ENCODE data around the gene SKP2.

SKP2 gene

DNA sequence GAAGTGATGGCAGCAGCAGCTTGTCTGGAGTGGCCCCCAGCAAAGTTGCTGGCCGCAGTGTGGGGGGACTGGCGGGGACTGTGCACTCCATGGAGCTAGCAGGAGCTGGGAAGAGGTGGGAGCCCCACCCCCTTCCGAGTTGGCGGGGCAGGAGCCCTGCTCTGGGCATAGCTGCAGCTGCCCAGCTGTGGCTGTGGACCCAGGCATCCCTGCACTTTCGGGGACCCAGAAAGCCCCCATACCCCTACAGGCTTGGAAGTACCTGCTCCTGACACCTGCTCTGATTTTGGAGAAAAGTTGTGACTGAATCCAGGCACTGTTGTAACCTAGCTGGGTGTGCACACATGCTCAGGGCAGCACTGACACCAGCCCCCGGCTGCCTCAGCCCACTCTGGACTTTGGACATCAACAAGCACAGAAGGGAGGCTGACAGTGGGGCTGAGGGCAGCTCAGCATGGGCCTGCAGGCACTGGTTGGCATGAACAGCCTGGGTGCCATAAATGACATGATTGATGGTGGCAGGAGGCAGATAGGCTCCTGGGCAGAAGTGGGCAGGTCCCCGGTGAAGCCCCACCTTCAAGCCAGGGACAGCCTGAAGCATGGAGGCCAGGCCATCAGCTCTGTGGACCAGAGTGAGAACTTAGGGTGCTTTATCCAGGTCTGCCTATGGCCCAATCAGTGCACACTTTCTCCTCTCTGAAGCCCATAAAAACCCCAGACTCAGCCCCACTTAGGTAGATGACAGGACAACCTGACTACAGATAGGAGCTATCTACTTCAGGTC, 12.8 kb upstream of the SKP2 start:
- H3K4me1 ChIP-seq (ENCODE audit: control insufficient read depth, insufficient read depth, low read length): no peaks in the 10 kb centered on the region
- no peak overlapping the region for H3K27ac ChIP-seq (ENCODE audit: low read depth, low read length)
- peaks cover 4% of the 10 kb centered on the region; the same call in 1 of the 2 replicates for H3K9me3 ChIP-seq (ENCODE audit: control insufficient read depth, insufficient read depth, low read depth, low read length)
- peaks cover 2% of the 10 kb centered on the region for H3K36me3 ChIP-seq (ENCODE audit: control insufficient read depth, insufficient read depth, low read length)
- H3K27me3 ChIP-seq (ENCODE audit: control insufficient read depth, insufficient read depth, low read length): no peaks in the 10 kb centered on the region
- no peak overlapping the region for H3K9ac ChIP-seq (ENCODE audit: low read length)
- no peak overlapping the region for H3K4me3 ChIP-seq (ENCODE audit: low read depth, low read length)

DNA sequence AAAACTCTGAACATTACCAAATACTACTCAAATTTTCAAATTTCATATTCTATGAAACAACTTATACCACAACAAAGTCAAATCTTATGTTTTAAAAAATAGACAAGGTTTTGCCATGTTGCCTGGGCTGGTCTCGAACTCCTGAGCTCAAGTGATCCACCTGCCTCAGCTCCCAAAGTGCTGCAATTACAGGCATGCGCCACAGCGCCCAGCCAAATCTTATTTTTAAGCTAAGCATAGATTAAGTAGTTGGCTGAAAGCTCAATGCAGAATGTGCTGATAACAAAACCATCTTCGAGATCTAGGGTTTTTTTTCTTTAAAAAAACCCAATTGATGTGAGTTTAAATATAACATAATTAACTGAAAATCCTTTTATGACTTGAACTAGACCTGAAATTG, 6.6 kb upstream of the SKP2 start:
- Histone ChIP-seq H3K27me3 (ENCODE audit: control insufficient read depth, insufficient read depth, low read length) (no peaks in the 10 kb centered on the region), H3K27ac (ENCODE audit: low read depth, low read length) (no peak overlapping the region), H3K4me3 (ENCODE audit: low read depth, low read length) (no peak overlapping the region), H3K9me3 (ENCODE audit: control insufficient read depth, insufficient read depth, low read depth, low read length) (no peaks in the 10 kb centered on the region), H3K36me3 (ENCODE audit: control insufficient read depth, insufficient read depth, low read length) (peaks cover 2% of the 10 kb centered on the region; the same call in 1 of the 2 replicates), H3K9ac (ENCODE audit: low read length) (no peak overlapping the region), H3K4me1 (ENCODE audit: control insufficient read depth, insufficient read depth, low read length) (no peaks in the 10 kb centered on the region; the same call in 1 of the 2 replicates)

DNA sequence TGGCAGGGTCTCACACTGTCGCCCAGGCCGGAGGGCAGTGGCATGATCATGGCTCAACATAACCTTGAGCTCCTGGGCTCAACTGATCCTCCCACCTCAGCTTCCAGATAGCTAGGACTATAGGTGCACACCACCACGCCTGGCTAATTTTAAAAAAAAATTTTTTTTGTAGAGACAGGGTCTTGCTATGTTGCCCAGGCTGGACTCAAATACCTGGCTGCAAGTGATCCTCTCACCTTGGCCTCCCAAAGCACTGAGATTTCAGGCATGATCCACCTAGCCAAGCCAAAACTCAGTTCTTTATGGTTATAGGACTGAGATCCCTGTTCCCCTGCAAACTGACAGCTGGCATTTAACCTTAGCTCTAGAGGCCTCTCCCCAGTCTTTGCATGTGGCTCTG, 5.5 kb upstream of the SKP2 start:
- Histone ChIP-seq H3K9me3 (ENCODE audit: control insufficient read depth, insufficient read depth, low read depth, low read length) (no peaks in the 10 kb centered on the region), H3K9ac (ENCODE audit: low read length) (no peak overlapping the region), H3K4me1 (ENCODE audit: control insufficient read depth, insufficient read depth, low read length) (no peaks in the 10 kb centered on the region; the same call in 1 of the 2 replicates), H3K36me3 (ENCODE audit: control insufficient read depth, insufficient read depth, low read length) (peaks cover 2% of the 10 kb centered on the region; the same call in 1 of the 2 replicates), H3K27me3 (ENCODE audit: control insufficient read depth, insufficient read depth, low read length) (no peaks in the 10 kb centered on the region), H3K4me3 (ENCODE audit: low read depth, low read length) (no peak overlapping the region), H3K27ac (ENCODE audit: low read depth, low read length) (no peak overlapping the region)

DNA sequence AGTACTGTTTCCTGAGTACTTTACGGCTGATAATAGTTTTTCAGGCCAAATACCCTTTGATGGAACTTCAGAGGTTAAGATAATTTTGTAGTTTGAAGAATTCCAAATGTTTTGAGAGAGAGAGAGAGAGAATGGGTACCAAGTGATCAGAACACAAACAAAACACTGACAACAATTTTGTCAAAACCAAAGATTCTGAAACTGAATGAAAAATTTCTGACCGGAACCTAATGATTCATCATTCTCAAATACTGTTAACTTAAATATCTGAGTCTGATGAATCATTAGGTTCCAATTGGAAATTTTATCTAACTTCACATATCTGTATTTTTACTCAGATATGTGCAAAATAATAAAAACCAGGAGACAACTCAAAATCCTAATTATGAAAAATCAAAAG, 4.2 kb upstream of the SKP2 start:
- Histone ChIP-seq H3K36me3 (ENCODE audit: control insufficient read depth, insufficient read depth, low read length) (no peaks in the 10 kb centered on the region), H3K9me3 (ENCODE audit: control insufficient read depth, insufficient read depth, low read depth, low read length) (no peaks in the 10 kb centered on the region), H3K27ac (ENCODE audit: low read depth, low read length) (no peak overlapping the region), H3K27me3 (ENCODE audit: control insufficient read depth, insufficient read depth, low read length) (no peaks in the 10 kb centered on the region), H3K9ac (ENCODE audit: low read length) (no peak overlapping the region), H3K4me3 (ENCODE audit: low read depth, low read length) (no peak overlapping the region), H3K4me1 (ENCODE audit: control insufficient read depth, insufficient read depth, low read length) (no peaks in the 10 kb centered on the region; the same call in 1 of the 2 replicates)

DNA sequence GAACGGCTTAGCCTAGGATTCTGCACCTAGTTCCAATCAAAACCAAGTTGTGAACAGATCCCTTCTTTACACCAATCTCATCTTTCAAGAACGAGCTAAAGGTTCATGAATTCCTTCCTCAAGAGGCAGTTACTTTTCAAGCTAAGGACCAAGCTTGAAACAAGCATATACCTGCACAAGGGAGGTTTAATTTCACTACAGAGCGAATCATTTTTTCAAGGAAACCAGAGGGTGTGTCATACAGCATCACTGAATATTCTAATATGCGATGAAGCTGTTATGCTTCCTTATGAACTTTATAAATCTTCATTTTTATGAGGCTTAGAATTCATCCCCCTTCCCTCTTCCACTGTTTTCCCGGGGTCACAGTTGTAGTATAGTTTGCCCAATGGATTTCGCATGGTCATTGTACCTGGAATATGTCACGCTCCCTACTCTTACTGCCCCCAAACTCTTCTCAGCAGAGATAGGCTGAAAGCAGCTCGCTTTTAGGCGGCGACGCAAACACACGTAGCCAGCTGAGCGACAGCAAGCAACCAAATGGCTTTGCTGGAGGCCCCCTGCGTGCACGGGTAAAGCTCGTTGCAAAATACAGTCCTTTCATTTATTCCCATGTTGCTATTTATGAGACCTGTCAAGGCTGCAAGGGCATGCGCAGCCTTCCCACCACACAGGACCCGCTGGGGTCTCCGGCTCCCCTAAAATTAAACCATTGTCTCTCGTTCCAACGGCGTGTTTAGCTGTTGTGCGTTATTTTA, 1.1 kb upstream of the SKP2 start:
- Histone ChIP-seq H3K9me3 (ENCODE audit: control insufficient read depth, insufficient read depth, low read depth, low read length) (no peaks in the 10 kb centered on the region), H3K27me3 (ENCODE audit: control insufficient read depth, insufficient read depth, low read length) (no peaks in the 10 kb centered on the region), H3K4me1 (ENCODE audit: control insufficient read depth, insufficient read depth, low read length) (peaks cover 5% of the 10 kb centered on the region), H3K36me3 (ENCODE audit: control insufficient read depth, insufficient read depth, low read length) (peaks cover 20% of the 10 kb centered on the region), H3K9ac (ENCODE audit: low read length) (peak overlapping the region; percentile 72), H3K27ac (ENCODE audit: low read depth, low read length) (no peak overlapping the region), H3K4me3 (ENCODE audit: low read depth, low read length) (peak overlapping the region; percentile 94)

DNA sequence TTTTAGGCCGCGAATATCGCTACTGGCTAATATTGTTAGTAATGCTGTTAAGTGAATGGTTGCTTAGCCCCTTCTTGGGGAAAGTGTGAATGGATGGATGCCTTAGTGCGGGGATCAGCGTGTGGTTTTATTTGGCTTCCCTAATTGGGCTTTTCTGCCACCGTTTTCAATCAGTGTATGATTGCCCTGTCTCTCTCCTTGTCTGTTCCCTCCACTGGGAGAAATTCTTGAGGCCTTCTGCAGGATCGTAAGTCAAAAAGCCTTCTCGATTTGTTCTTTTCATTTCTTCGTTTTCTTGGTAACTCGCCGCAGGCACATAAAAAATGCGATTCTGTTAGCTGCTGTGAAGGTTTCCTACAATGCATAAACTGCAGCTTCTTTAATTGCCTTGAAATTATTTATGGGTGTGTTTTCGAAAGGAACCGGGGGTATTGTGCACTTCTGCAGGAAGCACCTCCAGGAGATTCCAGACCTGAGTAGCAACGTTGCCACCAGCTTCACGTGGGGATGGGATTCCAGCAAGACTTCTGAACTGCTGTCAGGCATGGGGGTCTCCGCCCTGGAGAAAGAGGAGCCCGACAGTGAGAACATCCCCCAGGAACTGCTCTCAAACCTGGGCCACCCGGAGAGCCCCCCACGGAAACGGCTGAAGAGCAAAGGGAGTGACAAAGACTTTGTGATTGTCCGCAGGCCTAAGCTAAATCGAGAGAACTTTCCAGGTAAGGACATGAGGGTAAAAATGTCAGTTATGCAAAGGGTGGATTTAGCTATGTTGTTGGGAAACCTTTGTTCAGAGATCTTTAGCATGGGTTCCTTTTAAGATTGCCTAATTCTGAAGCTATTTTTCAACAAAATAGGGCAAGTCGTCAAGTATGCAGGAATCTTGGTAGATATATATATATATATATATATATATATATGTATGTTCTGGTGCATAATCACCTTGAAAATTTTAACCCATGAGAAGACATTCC, 700 bp downstream of the SKP2 start:
- no peaks in the 10 kb centered on the region for H3K27me3 ChIP-seq (ENCODE audit: control insufficient read depth, insufficient read depth, low read length)
- H3K27ac ChIP-seq (ENCODE audit: low read depth, low read length): peak overlapping the region; percentile 33; the same call in 1 of the 2 replicates
- H3K4me1 ChIP-seq (ENCODE audit: control insufficient read depth, insufficient read depth, low read length): peaks cover 8% of the 10 kb centered on the region
- H3K4me3 ChIP-seq (ENCODE audit: low read depth, low read length): peak overlapping the region; percentile 94
- H3K9me3 ChIP-seq (ENCODE audit: control insufficient read depth, insufficient read depth, low read depth, low read length): no peaks in the 10 kb centered on the region
- H3K9ac ChIP-seq (ENCODE audit: low read length): peak overlapping the region; percentile 91
- H3K36me3 ChIP-seq (ENCODE audit: control insufficient read depth, insufficient read depth, low read length): peaks cover 38% of the 10 kb centered on the region

DNA sequence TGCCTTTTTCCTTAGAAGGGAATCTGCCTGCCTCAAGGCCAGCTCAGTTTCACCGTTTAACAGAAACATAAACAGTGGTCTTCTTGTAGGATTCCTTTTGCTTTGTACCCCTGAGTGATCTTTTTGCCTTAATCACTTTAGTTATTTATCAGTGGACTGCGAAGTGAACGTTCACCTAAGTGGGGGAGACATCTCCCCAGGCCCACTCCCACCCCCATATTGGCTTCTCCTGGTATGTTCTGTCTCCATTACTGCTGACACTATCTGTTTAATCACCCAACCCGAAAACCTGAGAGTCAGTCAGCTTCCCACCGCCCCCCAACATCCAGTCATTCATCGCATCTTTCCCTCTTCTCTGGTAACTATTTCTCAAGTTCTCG, 1.4 kb downstream of the SKP2 start:
- peak overlapping the region; percentile 94 for H3K4me3 ChIP-seq (ENCODE audit: low read depth, low read length)
- no peak overlapping the region for H3K27ac ChIP-seq (ENCODE audit: low read depth, low read length)
- no peak overlapping the region for H3K9ac ChIP-seq (ENCODE audit: low read length)
- H3K9me3 ChIP-seq (ENCODE audit: control insufficient read depth, insufficient read depth, low read depth, low read length): no peaks in the 10 kb centered on the region
- peaks cover 44% of the 10 kb centered on the region for H3K36me3 ChIP-seq (ENCODE audit: control insufficient read depth, insufficient read depth, low read length)
- H3K4me1 ChIP-seq (ENCODE audit: control insufficient read depth, insufficient read depth, low read length): peaks cover 8% of the 10 kb centered on the region
- no peaks in the 10 kb centered on the region for H3K27me3 ChIP-seq (ENCODE audit: control insufficient read depth, insufficient read depth, low read length)

DNA sequence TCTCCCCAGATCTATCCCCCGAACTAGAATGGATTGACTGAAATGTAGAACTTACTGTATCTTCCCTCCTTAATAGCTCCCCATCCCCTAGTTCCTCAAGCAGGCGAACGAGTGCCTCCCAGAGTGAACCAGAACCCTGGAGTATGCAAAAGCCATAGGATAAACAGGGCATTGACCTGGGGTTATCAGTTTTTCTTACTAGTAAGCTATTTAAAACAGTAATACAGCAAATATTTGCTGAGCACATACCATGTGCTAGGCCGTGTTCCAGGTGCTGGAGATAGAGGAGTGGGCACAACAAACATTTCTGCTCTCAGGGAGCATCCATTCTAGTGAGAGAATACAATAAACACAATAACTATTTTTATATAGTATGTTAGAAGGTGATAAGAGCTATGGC, 1.8 kb downstream of the SKP2 start:
- Histone ChIP-seq H3K27me3 (ENCODE audit: control insufficient read depth, insufficient read depth, low read length) (no peaks in the 10 kb centered on the region), H3K9me3 (ENCODE audit: control insufficient read depth, insufficient read depth, low read depth, low read length) (no peaks in the 10 kb centered on the region), H3K9ac (ENCODE audit: low read length) (no peak overlapping the region), H3K27ac (ENCODE audit: low read depth, low read length) (no peak overlapping the region), H3K4me3 (ENCODE audit: low read depth, low read length) (no peak overlapping the region; the same call in 1 of the 2 replicates), H3K4me1 (ENCODE audit: control insufficient read depth, insufficient read depth, low read length) (peaks cover 8% of the 10 kb centered on the region), H3K36me3 (ENCODE audit: control insufficient read depth, insufficient read depth, low read length) (peaks cover 49% of the 10 kb centered on the region)

DNA sequence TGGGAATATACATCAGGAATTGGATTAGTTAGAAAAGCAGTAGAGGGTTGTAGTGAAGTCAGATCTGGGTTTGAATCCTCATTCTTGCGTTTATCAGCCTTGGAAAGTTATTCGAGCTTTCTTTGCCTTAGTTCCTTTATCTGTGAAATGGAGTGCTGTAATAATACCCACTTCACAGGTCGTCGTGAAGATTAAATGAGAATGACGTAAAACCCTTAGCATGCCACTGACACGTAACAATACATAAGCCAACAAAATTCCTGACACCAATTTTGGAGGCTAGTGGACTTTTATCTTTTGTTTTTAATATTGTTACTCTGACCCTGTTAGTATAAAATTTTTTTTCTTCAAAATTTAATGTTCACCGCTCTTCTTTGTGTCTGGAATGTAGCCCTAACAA, 3.4 kb downstream of the SKP2 start:
- Histone ChIP-seq H3K27ac (ENCODE audit: low read depth, low read length) (no peak overlapping the region), H3K9me3 (ENCODE audit: control insufficient read depth, insufficient read depth, low read depth, low read length) (no peaks in the 10 kb centered on the region), H3K9ac (ENCODE audit: low read length) (no peak overlapping the region), H3K27me3 (ENCODE audit: control insufficient read depth, insufficient read depth, low read length) (no peaks in the 10 kb centered on the region), H3K36me3 (ENCODE audit: control insufficient read depth, insufficient read depth, low read length) (peaks cover 64% of the 10 kb centered on the region), H3K4me1 (ENCODE audit: control insufficient read depth, insufficient read depth, low read length) (peaks cover 8% of the 10 kb centered on the region), H3K4me3 (ENCODE audit: low read depth, low read length) (no peak overlapping the region)

DNA sequence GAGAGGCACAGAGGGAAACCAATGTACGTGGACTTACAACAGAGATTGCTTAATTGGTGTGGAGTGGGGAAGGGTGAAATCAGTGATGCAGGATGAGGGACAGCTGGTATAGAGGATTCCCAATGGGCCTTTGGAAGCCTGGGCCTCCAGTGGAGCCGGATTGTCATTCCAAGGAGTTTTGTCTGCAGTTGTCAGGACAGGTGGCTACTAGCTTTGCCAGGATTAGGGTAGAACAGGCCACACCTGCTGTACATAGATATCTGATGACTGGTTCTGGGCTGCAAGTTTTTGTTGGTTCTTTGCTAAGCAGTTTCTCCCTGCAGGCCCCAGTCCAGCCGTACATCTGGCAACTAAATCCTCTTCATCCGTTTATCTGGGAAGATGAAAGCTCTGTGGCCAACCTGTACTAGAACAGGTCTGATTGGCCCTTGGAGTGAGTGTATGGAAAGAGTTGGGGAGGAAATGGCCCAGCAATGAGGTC, 4.2 kb downstream of the SKP2 start:
- Histone ChIP-seq H3K36me3 (ENCODE audit: control insufficient read depth, insufficient read depth, low read length) (peaks cover 72% of the 10 kb centered on the region), H3K9me3 (ENCODE audit: control insufficient read depth, insufficient read depth, low read depth, low read length) (no peaks in the 10 kb centered on the region), H3K4me1 (ENCODE audit: control insufficient read depth, insufficient read depth, low read length) (peaks cover 8% of the 10 kb centered on the region), H3K4me3 (ENCODE audit: low read depth, low read length) (no peak overlapping the region), H3K27me3 (ENCODE audit: control insufficient read depth, insufficient read depth, low read length) (no peaks in the 10 kb centered on the region), H3K27ac (ENCODE audit: low read depth, low read length) (no peak overlapping the region), H3K9ac (ENCODE audit: low read length) (no peak overlapping the region)
